Measurements from ENCODE around the gene MIA.
A peak's percentile ranks its signal among the peaks of the same experiment; 100 is the strongest.
"Not testable (repeated sequence)": the region's sequence is repeated elsewhere in the genome, so short reads cannot be mapped to it uniquely, and the experiment has no call there.

MIA gene

DNA sequence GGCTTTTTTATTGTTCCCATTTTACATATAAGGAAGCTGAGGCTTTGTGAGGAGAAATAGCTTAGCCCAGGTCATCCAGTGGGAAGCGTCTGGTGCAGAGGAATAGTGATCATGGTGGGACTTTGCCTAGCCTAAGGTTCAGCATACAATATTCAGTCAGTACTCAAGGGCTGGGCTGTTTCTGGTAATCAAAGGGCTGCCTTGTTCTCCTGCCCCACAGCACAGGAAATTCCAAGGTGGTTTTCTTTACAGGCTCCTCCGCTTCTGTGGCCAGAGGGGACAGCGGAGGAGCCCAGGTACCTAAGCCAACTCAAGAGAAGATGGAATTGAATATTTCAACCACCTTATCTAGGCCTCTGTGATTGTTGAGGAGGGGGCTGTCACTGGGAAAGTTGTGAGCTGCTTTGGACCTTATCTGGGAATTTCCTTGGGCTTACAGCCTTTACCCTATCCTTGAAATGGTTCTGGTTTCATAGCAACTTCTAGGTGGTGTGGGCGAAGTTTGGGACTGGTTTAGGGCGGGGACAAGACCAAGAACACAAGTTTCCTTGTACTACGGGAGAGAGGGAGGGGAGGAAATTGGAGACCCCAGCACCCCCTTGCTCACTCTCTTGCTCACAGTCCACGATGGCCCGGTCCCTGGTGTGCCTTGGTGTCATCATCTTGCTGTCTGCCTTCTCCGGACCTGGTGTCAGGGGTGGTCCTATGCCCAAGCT is at the start of gene MIA:
Gene MIA, plus strand, starts transcription at position 606 of the 716 bp plus-strand sequence. Its CDS starts 22 bp downstream, at position 628.
- TF ChIP-seq POLR2A (IDR thresholded peaks at IDR 0.05; ENCODE audit: low read length) (no peak), GATA1 (IDR thresholded peaks at IDR 0.05; ENCODE audit: low read depth, low read length) (no peak)
- DNase-seq, result no peak

DNA sequence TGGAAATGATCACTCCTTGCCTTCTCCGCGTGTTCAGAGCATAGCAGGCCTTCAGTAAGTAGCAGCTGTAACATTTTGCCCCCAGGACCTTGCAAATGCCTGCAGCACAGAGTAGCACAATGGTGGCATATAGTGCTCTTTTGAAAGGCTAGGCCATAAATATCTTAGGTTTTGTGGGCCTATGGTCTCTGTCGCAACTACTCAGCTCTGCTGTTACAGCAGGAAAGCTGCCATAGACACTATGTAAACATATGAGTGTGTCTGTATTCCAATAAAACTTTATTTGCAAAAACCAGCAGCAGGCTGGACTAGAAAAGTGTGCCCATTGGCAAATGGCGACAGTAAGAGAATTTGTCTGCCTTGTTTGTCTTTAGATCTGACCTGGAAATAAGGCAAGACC is 49.0 kb upstream of the MIA start:
- no peak for DNase-seq
- no peak for TF ChIP-seq GATA1 (IDR thresholded peaks at IDR 0.05; ENCODE audit: low read depth, low read length)
- no peak for TF ChIP-seq POLR2A (IDR thresholded peaks at IDR 0.05; ENCODE audit: low read length)

DNA sequence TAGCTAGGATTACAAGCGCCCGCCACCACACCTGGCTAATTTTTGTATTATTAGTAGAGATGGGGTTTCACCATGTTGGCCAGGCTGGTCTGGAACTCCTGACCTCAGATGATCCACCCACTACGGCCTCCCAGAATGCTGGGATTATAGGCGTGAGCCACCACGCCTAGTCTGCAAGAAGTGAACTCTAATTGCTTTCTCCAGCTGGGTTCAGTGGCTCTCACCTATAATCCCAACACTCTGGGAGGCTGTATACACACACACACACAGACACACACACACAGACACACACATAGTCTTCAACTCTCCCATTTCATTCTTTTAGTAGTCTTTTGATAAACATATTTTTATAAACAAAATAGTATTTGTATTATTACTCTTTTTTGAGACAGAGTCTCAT is 45.3 kb upstream of the MIA start:
- DNase-seq, result not testable (repeated sequence)

DNA sequence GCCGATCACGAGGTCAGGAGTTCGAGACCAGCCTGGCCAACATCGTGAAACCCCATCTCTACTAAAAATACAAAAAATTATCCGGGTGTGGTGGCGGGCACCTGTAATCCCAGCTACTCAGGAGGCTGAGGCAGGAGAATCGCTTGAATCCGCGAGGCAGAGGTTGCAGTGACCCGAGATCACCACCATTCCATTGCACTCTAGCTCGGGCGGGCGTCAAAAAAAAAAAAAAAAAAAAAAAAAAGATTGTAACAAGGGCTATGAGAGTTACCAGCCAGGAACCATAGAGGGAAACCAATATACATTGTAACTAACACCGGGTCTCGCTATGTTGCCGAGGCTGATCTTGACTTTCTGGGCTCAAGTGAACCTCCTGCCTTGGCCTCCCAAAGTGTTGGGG is 43.0 kb upstream of the MIA start:
- not testable (repeated sequence) for DNase-seq

DNA sequence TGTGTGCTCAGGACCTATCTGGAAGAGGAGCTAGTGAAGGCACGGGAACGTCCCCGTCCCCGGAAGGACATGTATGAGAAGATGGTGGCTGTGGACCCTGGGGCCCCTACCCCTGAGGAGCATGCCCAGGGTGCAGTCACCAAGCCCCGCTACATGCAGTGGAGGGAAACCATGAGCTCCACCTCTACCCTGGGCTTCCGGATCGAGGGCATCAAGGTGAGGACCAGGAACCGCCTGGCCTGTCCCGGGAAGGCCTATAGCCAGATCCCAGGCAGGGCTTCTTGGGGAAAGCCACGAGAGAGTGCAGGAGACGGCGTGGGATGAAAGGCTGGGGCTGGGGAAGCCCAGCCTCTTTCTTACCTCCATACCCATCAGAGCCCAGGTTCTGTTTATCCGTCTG is 42.2 kb upstream of the MIA start:
- TF ChIP-seq POLR2A (IDR thresholded peaks at IDR 0.05; ENCODE audit: low read length), result no peak
- TF ChIP-seq GATA1 (IDR thresholded peaks at IDR 0.05; ENCODE audit: low read depth, low read length), result no peak
- no peak for DNase-seq

DNA sequence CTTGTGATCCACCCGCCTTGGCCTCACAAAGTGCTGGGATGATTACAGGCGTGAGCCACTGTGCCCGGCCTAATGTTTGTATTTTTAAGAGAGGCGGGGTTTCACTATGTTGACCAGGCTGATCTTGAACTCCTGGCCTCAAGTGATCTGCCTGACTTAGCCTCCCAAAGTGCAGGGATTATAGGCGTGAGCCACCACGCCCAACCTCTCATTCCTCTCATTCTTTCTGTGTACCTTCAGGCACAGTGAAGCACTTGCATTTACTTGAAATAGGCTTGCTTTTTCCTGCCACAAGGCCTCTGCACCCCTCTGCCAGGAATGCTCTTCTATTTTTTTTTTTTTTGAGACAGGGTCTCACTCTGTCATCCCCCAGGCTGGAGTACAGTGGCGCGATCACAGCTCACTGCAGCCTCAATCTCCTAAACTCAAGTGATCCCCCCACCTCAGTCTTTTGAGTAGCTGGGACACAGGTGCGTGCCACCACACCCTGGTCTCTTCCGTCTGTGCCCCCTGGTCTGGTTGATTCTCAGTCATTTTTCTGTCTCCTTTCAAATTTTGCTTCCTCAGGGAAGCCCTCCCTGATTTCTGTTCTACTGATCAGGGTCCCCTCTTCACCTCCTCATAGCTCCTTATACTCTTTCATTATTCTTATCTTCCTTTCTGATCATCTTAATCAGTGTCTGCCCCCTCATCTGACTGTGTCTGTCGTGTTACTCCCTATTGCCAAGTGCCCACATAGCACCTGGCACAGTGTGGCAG is 40.1 kb upstream of the MIA start:
- no peak for DNase-seq
- TF ChIP-seq POLR2A (IDR thresholded peaks at IDR 0.05; ENCODE audit: low read length) (no peak), GATA1 (IDR thresholded peaks at IDR 0.05; ENCODE audit: low read depth, low read length) (no peak)

DNA sequence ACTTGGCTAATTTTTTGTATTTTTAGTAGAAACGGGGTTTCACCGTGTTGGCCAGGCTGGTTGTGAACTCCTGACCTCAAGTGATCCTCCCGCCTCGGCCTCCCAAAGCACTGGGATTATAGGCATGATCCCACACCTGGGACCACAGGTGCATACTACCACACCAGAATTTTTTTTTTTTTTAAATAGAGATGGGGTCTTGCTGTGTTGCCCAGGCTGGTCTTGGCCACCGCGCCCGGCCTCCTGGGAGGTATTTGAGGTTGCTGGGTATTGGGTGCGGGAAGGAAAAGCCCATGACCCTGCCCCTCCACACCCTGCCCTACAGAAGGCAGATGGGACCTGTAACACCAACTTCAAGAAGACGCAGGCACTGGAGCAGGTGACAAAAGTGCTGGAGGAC is 38.7 kb upstream of the MIA start:
- TF ChIP-seq POLR2A (IDR thresholded peaks at IDR 0.05; ENCODE audit: low read length), result no peak
- no peak for TF ChIP-seq GATA1 (IDR thresholded peaks at IDR 0.05; ENCODE audit: low read depth, low read length)
- DNase-seq, result no peak

DNA sequence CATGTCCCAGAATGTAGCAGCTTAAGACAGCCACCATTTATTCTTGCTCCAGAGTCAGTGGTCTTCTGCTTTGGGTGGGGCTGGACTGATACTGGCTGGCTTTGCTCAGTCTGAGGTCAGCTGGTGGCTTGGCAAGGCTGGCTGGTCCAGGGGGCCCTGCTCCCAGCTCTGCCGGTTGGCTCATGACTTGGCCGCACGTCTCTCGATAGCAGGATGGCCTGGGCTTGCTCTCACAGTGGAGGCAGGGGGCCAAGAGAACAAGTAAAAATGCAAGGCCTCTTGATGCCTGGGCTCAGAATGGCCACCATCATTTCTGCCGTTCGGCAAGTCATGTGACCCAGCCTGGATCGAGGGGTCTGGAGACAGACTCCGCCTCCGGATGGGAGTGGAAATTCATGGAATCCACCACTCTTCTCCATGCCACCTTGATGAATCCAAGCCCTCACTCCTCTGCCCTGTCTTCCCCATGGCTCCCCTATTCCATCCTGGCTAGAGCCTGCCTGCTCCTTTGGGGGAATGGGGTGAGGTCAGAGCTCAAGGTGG is 38.1 kb upstream of the MIA start:
- TF ChIP-seq POLR2A (IDR thresholded peaks at IDR 0.05; ENCODE audit: low read length), result no peak
- TF ChIP-seq GATA1 (IDR thresholded peaks at IDR 0.05; ENCODE audit: low read depth, low read length), result no peak
- no peak for DNase-seq

DNA sequence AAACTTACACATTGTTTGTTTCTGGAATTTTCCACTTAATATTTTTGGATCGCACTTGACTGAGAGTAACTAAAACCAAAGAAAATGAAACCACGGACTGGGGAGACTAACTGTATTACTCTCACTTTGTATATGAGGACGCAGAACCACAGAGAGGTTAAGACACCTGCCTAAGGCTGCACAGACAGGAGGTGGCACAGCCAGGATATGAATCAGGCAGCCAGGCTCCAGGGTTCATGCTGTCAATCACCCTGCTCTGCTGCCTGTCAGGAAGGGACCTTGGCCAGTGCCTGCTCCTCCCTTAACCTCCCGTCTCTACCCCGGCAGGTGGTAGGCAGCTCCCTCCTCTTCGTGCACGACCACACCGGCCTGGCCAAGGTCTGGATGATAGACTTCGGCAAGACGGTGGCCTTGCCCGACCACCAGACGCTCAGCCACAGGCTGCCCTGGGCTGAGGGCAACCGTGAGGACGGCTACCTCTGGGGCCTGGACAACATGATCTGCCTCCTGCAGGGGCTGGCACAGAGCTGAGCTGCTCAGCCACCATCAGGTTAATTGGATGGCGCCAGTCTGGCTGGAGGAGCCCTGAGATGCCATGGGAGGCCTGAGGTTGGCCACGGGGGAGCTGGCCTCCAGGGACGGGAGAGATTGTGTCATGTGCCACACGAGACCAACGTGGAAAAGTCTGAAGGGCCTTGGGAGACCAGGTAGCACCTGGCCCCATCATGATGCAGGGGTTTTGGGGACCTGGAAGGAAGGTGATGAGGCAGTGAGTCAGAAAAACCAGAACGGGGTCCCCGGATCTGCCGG is 36.1 kb upstream of the MIA start:
- DNase-seq, result no peak
- TF ChIP-seq POLR2A (IDR thresholded peaks at IDR 0.05; ENCODE audit: low read length) (no peak), GATA1 (IDR thresholded peaks at IDR 0.05; ENCODE audit: low read depth, low read length) (no peak)

DNA sequence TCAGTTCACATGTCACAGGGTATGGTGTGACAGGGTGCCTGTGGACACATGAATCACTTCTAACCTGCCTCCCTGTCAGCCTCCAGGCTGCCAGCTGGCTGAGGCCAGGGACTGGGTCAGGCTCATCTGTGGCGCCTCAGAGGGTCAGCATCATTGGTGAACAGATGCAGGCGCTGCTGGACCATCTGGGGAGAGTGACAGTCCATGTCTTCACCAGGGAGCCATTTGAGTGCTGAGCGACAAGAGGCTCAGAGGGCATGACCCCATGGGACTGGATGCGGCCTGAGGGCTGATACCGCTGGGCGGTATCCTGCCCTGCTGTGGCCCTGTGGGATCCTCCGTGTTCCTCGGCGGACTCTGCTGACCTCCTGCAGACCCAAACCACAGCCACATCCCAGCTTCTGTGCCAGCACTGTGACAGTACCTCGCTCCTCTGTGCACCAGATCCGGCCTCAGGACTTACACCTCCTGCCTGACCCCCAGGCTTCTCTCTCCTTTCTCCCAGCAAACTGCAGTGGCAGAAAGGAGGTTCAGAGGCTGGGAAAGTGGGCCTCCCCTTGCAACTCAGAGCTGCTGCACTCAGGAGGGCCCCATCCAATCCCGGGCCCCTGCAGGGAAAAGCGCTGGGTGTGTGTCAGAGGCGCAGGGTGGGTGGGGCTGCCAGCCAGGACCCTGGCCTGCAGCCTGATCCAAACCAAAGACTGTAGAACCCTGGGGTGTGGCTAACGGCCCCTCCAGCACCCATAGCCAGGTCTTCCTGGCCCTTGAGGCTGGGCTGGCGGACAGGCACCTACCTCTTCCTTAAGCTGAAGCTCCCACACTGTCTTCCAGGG is 35.2 kb upstream of the MIA start:
- TF ChIP-seq GATA1 (IDR thresholded peaks at IDR 0.05; ENCODE audit: low read depth, low read length), result no peak
- TF ChIP-seq POLR2A (IDR thresholded peaks at IDR 0.05; ENCODE audit: low read length), result no peak
- DNase-seq, result no peak

DNA sequence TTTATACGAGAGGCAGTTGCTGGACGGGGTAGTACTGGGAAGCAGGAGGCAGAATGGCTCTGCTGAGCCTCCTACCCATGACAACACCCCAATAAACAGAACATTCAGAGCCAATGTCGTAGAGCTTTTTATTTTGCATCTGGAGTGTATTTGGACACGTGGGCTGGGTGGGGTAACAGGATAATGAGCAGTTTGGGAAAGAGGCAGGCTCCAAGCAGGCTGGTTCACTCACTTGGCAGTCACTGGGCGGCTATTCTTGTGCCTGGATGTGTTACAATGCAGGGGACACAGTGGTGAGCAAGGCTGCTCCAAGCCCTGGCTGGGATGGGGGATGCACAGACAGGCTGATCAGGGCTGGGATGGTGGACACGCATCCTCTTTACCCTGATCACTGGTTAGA is 34.6 kb upstream of the MIA start:
- DNase-seq, result no peak
- TF ChIP-seq GATA1 (IDR thresholded peaks at IDR 0.05; ENCODE audit: low read depth, low read length), result no peak
- peak; percentile 10 for TF ChIP-seq POLR2A (IDR thresholded peaks at IDR 0.05; ENCODE audit: low read length)

DNA sequence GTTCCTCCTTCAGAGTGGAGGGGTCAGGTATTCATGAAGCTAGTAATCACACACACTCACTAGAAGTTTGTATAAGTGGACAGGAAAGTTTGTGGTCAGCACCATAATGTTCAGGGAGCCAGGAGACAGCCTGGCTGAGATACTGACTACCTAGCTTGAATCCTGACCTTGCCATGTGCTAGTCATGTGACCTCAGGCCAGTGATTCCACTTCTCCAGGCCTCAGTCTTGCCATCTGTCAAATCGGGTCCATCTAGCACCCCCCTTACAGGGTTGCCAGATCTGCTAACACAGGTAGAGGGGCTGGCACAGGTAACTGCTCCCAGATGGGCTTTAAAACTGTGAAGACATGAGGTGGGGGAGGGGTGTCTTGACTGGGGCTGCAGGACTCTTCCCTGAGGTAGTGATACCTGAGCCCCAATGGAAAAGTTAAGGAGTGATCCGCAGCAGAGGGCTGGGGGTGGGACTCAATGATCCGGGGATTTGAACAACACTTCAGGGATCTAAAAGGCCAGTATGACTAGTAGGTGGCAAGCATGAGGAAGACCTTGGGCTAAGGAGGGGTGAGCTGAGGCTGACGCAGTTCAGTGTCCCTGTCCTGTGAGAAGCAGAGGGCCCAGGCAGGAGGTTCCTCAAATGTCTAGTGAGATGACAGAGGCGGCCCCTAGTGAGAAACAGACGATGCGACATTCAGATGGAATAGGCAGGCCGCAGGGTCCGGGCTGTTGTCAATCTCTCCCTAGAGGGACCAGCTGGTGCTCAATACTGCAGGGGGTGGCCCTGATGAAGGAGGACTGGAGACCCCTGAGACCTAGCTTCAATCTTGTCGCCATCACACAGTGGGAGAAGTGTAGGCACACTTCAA is 33.6 kb upstream of the MIA start:
- no peak for TF ChIP-seq GATA1 (IDR thresholded peaks at IDR 0.05; ENCODE audit: low read depth, low read length)
- TF ChIP-seq POLR2A (IDR thresholded peaks at IDR 0.05; ENCODE audit: low read length), result no peak
- no peak for DNase-seq

DNA sequence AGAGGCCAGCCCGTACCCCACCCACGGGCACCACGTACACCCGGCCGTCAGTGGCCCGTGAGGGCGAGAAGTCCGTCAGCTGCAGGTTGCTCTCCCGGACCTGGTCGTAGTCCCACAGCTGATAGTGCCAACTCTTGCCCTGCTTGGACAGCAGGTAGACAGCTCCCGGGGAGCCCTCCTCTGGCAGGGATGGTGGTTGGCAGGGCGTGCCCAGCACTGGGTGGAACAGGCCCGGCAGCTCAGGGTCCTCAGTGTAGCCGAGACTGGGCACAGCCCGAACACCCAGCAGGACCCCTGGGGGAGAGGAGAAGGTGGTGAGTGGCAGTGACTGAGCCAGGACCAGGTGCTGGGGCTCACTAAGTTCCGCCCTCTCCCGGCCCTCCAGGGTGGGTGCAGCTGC is 32.8 kb upstream of the MIA start:
- DNase-seq, result no peak
- TF ChIP-seq GATA1 (IDR thresholded peaks at IDR 0.05; ENCODE audit: low read depth, low read length), result no peak
- TF ChIP-seq POLR2A (IDR thresholded peaks at IDR 0.05; ENCODE audit: low read length), result no peak

Measured in erythroblast (primary cell).